ENCODE data around the gene MYO18A.

DNA sequence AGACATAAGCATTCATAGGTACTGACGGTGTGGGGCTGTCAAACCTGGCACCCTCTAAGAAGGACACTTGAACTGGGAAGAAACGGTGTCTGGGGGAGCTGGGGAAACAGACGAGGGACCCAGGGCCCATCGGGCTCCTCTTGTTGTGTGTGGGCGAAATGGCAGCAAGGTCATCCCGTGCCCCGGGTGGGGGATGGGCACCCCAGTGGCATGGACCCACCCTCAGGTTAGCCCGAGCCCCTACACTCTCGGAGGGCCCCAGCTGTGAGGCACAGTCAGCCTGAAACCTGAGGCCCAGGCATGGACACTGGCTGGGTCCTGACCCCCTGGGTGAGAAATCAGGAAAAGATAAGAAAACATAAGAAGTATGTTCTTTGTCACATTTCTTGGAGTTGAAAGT is 57.1 kb downstream of the MYO18A start:
- TF ChIP-seq, protein P1, sequence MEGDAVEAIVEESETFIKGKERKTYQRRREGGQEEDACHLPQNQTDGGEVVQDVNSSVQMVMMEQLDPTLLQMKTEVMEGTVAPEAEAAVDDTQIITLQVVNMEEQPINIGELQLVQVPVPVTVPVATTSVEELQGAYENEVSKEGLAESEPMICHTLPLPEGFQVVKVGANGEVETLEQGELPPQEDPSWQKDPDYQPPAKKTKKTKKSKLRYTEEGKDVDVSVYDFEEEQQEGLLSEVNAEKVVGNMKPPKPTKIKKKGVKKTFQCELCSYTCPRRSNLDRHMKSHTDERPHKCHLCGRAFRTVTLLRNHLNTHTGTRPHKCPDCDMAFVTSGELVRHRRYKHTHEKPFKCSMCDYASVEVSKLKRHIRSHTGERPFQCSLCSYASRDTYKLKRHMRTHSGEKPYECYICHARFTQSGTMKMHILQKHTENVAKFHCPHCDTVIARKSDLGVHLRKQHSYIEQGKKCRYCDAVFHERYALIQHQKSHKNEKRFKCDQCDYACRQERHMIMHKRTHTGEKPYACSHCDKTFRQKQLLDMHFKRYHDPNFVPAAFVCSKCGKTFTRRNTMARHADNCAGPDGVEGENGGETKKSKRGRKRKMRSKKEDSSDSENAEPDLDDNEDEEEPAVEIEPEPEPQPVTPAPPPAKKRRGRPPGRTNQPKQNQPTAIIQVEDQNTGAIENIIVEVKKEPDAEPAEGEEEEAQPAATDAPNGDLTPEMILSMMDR (IDR thresholded peaks at IDR 0.05), result no peak
- no peak for TF ChIP-seq POLR2A (IDR thresholded peaks at IDR 0.05)
